ENCODE results near the gene EIF3F. TPM values are rescaled to one million over a fixed set of nuclear protein-coding genes. Genes with fewer than 3 reads are reported as not detected.

The EIF3F gene
- total RNA-seq, 2 experiments from 2014 or later = 270 to 289 TPM

GRCh38 chr11:8011981-8012444 lies 24.9 kb downstream of the EIF3F start:
- ChIA-PET POLR2A (no interaction called here), CTCF (interaction anchor here (4.4 kb wide), 1 partner anchor 87 kb away, joined by 25 read pairs; no protein-coding TSS in a partner anchor)

GRCh38 chr11:8013833-8014232 lies 26.7 kb downstream of the EIF3F start:
- Mint-ChIP-seq H3K27me3 (peaks cover 17% of the 10 kb centered on the region), H3K27ac (no peak overlapping the region), H3K4me3 (no peak overlapping the region), H3K9me3 (ENCODE audit: low read depth) (no peaks in the 10 kb centered on the region), H3K36me3 (ENCODE audit: low read depth) (no peaks in the 10 kb centered on the region), H3K4me1 (peaks cover 3% of the 10 kb centered on the region)
- ChIA-PET POLR2A (no interaction called here), CTCF (interaction anchor here (0.6 to 1.1 kb wide), 4 partner anchors 27 to 198 kb away, joined by 3 to 4 read pairs (median 4); partner anchors contain the start of gene EIF3F)
- intact Hi-C loops (cut with DNase I, micrococcal nuclease) = no loop called here
- DNase-seq = no peak
- ATAC-seq = no peak

More at GRCh38 chr11:8011981-8012444, 24.9 kb downstream of the EIF3F start:
- no peaks in the 10 kb centered on the region for H3K36me3 Mint-ChIP-seq (ENCODE audit: low read depth)
- DNase-seq (no peak), ATAC-seq (no peak)
- H3K4me1 Mint-ChIP-seq = no peaks in the 10 kb centered on the region
- no peak overlapping the region for H3K27ac Mint-ChIP-seq
- no peak overlapping the region for H3K4me3 Mint-ChIP-seq
- H3K27me3 Mint-ChIP-seq = peaks cover 9% of the 10 kb centered on the region
- no peaks in the 10 kb centered on the region for H3K9me3 Mint-ChIP-seq (ENCODE audit: low read depth)
- intact Hi-C loops (cut with DNase I, micrococcal nuclease) = no loop called here

- ChIA-PET POLR2A (interaction anchor here (0.6 kb wide), 1 partner anchor 68 kb away, joined by 3 read pairs; no protein-coding TSS in a partner anchor), CTCF (interaction anchor here (0.7 to 1.9 kb wide), 7 partner anchors 9 to 85 kb away, joined by 3 to 10 read pairs (median 3); partner anchors contain the start of gene EIF3F)
- peaks cover 23% of the 10 kb centered on the region for H3K27me3 Mint-ChIP-seq
- DNase-seq (no peak), ATAC-seq (no peak)
- H3K4me1 Mint-ChIP-seq = peaks cover 10% of the 10 kb centered on the region
- no peaks in the 10 kb centered on the region for H3K9me3 Mint-ChIP-seq (ENCODE audit: low read depth)
- H3K27ac Mint-ChIP-seq = no peak overlapping the region
- H3K4me3 Mint-ChIP-seq = no peak overlapping the region
- intact Hi-C loops (cut with DNase I, micrococcal nuclease) = no loop called here
- no peaks in the 10 kb centered on the region for H3K36me3 Mint-ChIP-seq (ENCODE audit: low read depth)
These were observed 28.7 kb downstream of the EIF3F start for GRCh38 chr11:8015753-8016239.

DNA sequence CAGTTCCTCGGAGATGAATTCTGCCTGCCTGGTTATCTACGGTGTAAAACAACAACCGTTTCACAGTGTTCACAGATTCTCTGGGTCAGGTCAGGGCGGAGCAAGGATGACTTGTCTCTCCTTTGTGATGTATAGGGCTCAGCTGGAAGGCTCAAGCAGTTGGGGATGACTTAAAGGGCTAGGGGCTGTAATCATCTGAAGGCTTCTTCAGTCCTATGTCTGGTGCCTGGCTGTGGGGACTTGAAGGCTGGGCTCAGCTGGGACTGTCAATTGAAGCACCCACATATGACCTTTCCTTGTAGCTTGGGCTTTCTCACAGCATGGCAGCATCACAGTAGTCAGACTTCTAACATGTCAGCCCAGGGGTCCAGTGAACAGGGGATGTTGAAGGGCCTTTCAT lies 29.3 kb downstream of the EIF3F start:
- ChIA-PET CTCF (interaction anchor here (0.6 to 1.9 kb wide), 8 partner anchors 10 to 86 kb away, joined by 3 to 10 read pairs (median 3); no protein-coding TSS in a partner anchor), POLR2A (interaction anchor here (0.6 kb wide), 1 partner anchor 67 kb away, joined by 3 read pairs; no protein-coding TSS in a partner anchor)
- peaks cover 10% of the 10 kb centered on the region for H3K4me1 Mint-ChIP-seq
- no peak overlapping the region for H3K27ac Mint-ChIP-seq
- no peaks in the 10 kb centered on the region for H3K9me3 Mint-ChIP-seq (ENCODE audit: low read depth)
- H3K36me3 Mint-ChIP-seq (ENCODE audit: low read depth) = no peaks in the 10 kb centered on the region
- H3K4me3 Mint-ChIP-seq = no peak overlapping the region
- DNase-seq = no peak
- H3K27me3 Mint-ChIP-seq = peaks cover 25% of the 10 kb centered on the region
- ATAC-seq = no peak
- intact Hi-C loops (cut with DNase I, micrococcal nuclease) = no loop called here

DNA sequence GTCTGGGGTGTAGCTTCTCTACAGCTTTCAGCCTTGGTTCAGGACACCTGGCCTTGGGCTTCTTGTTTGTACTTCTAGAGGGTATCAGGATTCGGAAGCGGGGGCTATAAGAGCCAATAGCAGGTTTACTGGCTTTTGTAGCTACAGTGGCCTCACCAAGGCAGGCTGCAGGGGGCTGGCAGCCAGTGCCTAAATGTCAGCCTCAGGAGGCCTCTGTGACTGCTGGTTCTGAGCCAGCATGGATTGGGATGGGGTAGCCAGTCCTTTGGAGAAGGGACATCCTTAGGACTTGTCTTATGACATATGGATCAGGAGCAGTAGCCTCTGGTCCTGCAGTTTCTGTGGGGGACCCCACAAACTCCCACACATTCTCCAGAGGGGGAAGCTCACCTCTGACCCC lies 29.9 kb downstream of the EIF3F start:
- no peak overlapping the region for H3K27ac Mint-ChIP-seq
- H3K4me1 Mint-ChIP-seq = peaks cover 10% of the 10 kb centered on the region
- POLR2A ChIA-PET = no interaction called here
- H3K4me3 Mint-ChIP-seq = no peak overlapping the region
- H3K9me3 Mint-ChIP-seq (ENCODE audit: low read depth) = no peaks in the 10 kb centered on the region
- intact Hi-C loops (cut with DNase I, micrococcal nuclease) = no loop called here
- ATAC-seq (no peak), DNase-seq (no peak)
- H3K36me3 Mint-ChIP-seq (ENCODE audit: low read depth) = no peaks in the 10 kb centered on the region
- CTCF ChIA-PET = interaction anchor here (0.6 to 1.4 kb wide), 4 partner anchors 10 to 976 kb away, joined by 3 read pairs; no protein-coding TSS in a partner anchor
- H3K27me3 Mint-ChIP-seq = peaks cover 27% of the 10 kb centered on the region

- ChIA-PET POLR2A (no interaction called here), CTCF (interaction anchor here (1.1 to 1.2 kb wide), 3 partner anchors 15 to 82 kb away, joined by 3 to 4 read pairs (median 3); no protein-coding TSS in a partner anchor)
- Mint-ChIP-seq H3K9me3 (ENCODE audit: low read depth) (no peaks in the 10 kb centered on the region), H3K4me1 (peaks cover 10% of the 10 kb centered on the region), H3K36me3 (ENCODE audit: low read depth) (no peaks in the 10 kb centered on the region), H3K27ac (no peak overlapping the region), H3K27me3 (peaks cover 30% of the 10 kb centered on the region), H3K4me3 (peak overlapping the region; percentile 56)
- ATAC-seq (no peak), DNase-seq (no peak)
- intact Hi-C loops (cut with DNase I, micrococcal nuclease) = no loop called here
These were observed 30.9 kb downstream of the EIF3F start for GRCh38 chr11:8017894-8018483.

DNA sequence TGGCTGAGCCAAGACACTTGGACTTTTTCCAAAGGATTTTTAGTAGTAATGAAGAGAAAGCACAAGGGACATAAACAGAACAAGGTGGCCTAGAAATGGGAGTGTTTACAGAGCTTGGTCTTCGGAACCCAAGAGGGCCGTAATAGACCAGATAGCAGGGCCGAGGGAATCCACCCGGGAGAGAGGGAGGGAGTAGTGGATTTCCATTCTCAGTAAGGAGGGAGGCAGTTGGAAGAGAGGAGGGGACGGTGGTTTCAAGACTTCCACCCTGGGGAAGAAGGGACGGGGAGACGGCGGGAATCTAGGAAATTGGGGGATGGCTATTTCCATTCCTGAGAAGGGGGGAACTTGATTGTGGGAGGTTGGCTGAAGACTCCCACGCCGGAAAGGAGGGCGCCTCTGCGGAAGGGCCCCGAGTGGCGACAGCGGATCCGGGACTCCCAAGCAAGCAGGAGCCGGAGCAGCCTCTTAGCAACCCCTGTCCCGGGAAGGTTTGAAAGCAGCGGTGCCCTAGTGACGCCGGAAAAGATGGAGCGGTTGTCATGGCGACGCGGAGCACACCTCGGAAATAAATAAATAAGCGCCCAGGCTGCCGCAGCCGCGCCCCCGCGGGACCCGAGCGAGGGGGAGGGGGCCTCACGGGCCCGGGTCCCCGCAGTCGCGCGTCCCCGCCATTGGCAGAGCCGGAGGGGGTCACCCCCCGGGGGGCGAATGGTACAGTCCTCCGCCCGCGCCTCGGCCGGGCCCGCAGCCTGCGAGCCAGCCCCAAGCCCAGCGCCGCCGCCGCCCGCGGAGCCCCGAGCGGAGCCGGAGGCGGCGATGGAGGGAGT lies 31.6 kb downstream of the EIF3F start:
- no peaks in the 10 kb centered on the region for H3K36me3 Mint-ChIP-seq (ENCODE audit: low read depth)
- no peaks in the 10 kb centered on the region for H3K9me3 Mint-ChIP-seq (ENCODE audit: low read depth)
- peak overlapping the region; percentile 56 for H3K4me3 Mint-ChIP-seq
- ChIA-PET CTCF (interaction anchor here (0.7 to 1.3 kb wide), 6 partner anchors 12 to 192 kb away, joined by 3 to 5 read pairs (median 4); partner anchors contain the start of gene EIF3F), POLR2A (no interaction called here)
- peak; percentile 67 for DNase-seq
- no peak overlapping the region for H3K27ac Mint-ChIP-seq
- peaks cover 30% of the 10 kb centered on the region for H3K27me3 Mint-ChIP-seq
- ATAC-seq = peak; percentile 57
- peaks cover 10% of the 10 kb centered on the region for H3K4me1 Mint-ChIP-seq
- intact Hi-C loops (cut with DNase I, micrococcal nuclease) = loop anchor here in 1 of 2 experiments (1.0 kb wide), 1 partner anchor 31 kb away; the partner anchor contains the start of gene EIF3F

GRCh38 chr11:8019314-8020243 lies 32.4 kb downstream of the EIF3F start:
- no peaks in the 10 kb centered on the region for H3K36me3 Mint-ChIP-seq (ENCODE audit: low read depth)
- intact Hi-C loops (cut with DNase I, micrococcal nuclease) = loop anchor here in 1 of 2 experiments (1.0 kb wide), 1 partner anchor 32 kb away; the partner anchor contains the start of gene EIF3F
- peak overlapping the region; percentile 59 for H3K4me3 Mint-ChIP-seq
- no peaks in the 10 kb centered on the region for H3K9me3 Mint-ChIP-seq (ENCODE audit: low read depth)
- POLR2A ChIA-PET = no interaction called here
- ATAC-seq (peak; percentile 55), DNase-seq (peak; percentile 53)
- H3K4me1 Mint-ChIP-seq = peaks cover 10% of the 10 kb centered on the region
- CTCF ChIA-PET = interaction anchor here (0.7 to 2.4 kb wide), 4 partner anchors 13 to 191 kb away, joined by 3 to 12 read pairs (median 5); partner anchors contain the start of gene EIF3F
- no peak overlapping the region for H3K27ac Mint-ChIP-seq
- H3K27me3 Mint-ChIP-seq = peaks cover 30% of the 10 kb centered on the region

DNA sequence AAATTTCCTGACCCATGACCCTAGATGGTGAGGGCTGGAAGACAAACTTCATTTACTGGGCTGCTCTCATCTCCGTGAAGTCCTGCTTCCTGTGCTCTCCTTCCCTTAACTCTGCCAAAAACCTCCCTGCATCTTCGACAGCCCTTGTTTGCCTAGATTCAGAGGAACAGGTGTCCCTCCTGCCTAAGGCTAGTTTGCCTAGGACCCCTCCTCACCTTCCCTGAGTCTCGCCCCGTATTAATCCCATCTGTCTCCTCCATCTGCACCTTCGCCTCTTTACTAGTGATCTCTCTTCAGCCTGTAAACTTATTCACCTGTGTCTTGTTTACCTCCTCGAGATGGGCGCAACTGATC lies 33.1 kb downstream of the EIF3F start:
- Mint-ChIP-seq H3K36me3 (ENCODE audit: low read depth) (no peaks in the 10 kb centered on the region), H3K4me3 (peak overlapping the region; percentile 59), H3K27me3 (peaks cover 26% of the 10 kb centered on the region), H3K9me3 (ENCODE audit: low read depth) (no peaks in the 10 kb centered on the region), H3K4me1 (peaks cover 10% of the 10 kb centered on the region), H3K27ac (no peak overlapping the region)
- intact Hi-C loops (cut with DNase I, micrococcal nuclease) = no loop called here
- ATAC-seq (no peak), DNase-seq (no peak)
- ChIA-PET POLR2A (no interaction called here), CTCF (interaction anchor here (1.3 to 3.2 kb wide), 3 partner anchors 14 to 190 kb away, joined by 3 to 20 read pairs (median 12); no protein-coding TSS in a partner anchor)

DNA sequence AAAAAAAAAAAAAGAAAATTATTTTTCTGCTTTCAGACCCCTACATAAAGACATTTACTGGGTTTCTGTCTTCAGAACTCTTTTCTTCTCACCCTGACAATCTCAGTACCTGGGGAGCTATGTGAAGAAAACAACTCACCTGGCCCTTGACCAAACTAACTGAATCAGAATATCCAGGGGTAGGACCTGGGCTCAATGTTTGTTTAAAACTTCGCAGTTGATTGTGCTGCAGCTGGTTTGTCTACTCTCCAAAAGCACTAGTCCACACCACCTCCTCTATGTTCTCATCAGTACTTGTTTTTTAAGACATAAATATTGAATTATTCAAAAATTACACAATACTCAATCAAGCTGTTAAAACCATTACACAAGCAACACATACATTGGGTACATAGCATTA lies 34.8 kb downstream of the EIF3F start:
- intact Hi-C loops (cut with DNase I, micrococcal nuclease) = no loop called here
- H3K4me3 Mint-ChIP-seq = no peak overlapping the region
- ChIA-PET CTCF (interaction anchor here (0.7 to 3.2 kb wide), 4 partner anchors 12 to 184 kb away, joined by 3 to 20 read pairs (median 9); partner anchors contain the start of gene EIF3F), POLR2A (no interaction called here)
- H3K9me3 Mint-ChIP-seq (ENCODE audit: low read depth) = no peaks in the 10 kb centered on the region
- H3K4me1 Mint-ChIP-seq = peaks cover 10% of the 10 kb centered on the region
- no peak for ATAC-seq
- no peak for DNase-seq
- no peak overlapping the region for H3K27ac Mint-ChIP-seq
- no peaks in the 10 kb centered on the region for H3K36me3 Mint-ChIP-seq (ENCODE audit: low read depth)
- H3K27me3 Mint-ChIP-seq = peaks cover 24% of the 10 kb centered on the region

Data from activated CD4-positive, alpha-beta T cell treated with anti-CD3 and anti-CD28 coated beads for 36 hours (primary cell).